ENCODE results near the gene RPS3. TPM values are rescaled to one million over a fixed set of nuclear protein-coding genes. Genes with fewer than 3 reads are reported as not detected.

RPS3 gene
- total and polyA plus RNA-seq, 9 of the 15 experiments (the other 6 are each of a cell fraction or from before 2014, with no cell fraction given), result 2,700 to 5,771 (median 3,679) TPM

- TF ChIP-seq, protein P1, sequence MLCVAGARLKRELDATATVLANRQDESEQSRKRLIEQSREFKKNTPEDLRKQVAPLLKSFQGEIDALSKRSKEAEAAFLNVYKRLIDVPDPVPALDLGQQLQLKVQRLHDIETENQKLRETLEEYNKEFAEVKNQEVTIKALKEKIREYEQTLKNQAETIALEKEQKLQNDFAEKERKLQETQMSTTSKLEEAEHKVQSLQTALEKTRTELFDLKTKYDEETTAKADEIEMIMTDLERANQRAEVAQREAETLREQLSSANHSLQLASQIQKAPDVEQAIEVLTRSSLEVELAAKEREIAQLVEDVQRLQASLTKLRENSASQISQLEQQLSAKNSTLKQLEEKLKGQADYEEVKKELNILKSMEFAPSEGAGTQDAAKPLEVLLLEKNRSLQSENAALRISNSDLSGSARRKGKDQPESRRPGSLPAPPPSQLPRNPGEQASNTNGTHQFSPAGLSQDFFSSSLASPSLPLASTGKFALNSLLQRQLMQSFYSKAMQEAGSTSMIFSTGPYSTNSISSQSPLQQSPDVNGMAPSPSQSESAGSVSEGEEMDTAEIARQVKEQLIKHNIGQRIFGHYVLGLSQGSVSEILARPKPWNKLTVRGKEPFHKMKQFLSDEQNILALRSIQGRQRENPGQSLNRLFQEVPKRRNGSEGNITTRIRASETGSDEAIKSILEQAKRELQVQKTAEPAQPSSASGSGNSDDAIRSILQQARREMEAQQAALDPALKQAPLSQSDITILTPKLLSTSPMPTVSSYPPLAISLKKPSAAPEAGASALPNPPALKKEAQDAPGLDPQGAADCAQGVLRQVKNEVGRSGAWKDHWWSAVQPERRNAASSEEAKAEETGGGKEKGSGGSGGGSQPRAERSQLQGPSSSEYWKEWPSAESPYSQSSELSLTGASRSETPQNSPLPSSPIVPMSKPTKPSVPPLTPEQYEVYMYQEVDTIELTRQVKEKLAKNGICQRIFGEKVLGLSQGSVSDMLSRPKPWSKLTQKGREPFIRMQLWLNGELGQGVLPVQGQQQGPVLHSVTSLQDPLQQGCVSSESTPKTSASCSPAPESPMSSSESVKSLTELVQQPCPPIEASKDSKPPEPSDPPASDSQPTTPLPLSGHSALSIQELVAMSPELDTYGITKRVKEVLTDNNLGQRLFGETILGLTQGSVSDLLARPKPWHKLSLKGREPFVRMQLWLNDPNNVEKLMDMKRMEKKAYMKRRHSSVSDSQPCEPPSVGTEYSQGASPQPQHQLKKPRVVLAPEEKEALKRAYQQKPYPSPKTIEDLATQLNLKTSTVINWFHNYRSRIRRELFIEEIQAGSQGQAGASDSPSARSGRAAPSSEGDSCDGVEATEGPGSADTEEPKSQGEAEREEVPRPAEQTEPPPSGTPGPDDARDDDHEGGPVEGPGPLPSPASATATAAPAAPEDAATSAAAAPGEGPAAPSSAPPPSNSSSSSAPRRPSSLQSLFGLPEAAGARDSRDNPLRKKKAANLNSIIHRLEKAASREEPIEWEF (CRISPR knock-in tag; IDR thresholded peaks at IDR 0.05), result no peak
- TF ChIP-seq, protein P2, sequence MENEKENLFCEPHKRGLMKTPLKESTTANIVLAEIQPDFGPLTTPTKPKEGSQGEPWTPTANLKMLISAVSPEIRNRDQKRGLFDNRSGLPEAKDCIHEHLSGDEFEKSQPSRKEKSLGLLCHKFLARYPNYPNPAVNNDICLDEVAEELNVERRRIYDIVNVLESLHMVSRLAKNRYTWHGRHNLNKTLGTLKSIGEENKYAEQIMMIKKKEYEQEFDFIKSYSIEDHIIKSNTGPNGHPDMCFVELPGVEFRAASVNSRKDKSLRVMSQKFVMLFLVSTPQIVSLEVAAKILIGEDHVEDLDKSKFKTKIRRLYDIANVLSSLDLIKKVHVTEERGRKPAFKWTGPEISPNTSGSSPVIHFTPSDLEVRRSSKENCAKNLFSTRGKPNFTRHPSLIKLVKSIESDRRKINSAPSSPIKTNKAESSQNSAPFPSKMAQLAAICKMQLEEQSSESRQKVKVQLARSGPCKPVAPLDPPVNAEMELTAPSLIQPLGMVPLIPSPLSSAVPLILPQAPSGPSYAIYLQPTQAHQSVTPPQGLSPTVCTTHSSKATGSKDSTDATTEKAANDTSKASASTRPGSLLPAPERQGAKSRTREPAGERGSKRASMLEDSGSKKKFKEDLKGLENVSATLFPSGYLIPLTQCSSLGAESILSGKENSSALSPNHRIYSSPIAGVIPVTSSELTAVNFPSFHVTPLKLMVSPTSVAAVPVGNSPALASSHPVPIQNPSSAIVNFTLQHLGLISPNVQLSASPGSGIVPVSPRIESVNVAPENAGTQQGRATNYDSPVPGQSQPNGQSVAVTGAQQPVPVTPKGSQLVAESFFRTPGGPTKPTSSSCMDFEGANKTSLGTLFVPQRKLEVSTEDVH (IDR thresholded peaks at IDR 0.05; ENCODE audit: low read depth, partially characterized antibody), result no peak
- TF ChIP-seq, protein P3, sequence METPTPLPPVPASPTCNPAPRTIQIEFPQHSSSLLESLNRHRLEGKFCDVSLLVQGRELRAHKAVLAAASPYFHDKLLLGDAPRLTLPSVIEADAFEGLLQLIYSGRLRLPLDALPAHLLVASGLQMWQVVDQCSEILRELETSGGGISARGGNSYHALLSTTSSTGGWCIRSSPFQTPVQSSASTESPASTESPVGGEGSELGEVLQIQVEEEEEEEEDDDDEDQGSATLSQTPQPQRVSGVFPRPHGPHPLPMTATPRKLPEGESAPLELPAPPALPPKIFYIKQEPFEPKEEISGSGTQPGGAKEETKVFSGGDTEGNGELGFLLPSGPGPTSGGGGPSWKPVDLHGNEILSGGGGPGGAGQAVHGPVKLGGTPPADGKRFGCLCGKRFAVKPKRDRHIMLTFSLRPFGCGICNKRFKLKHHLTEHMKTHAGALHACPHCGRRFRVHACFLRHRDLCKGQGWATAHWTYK (CRISPR knock-in tag; IDR thresholded peaks at IDR 0.05), result peak; percentile 78
- TF ChIP-seq ZKSCAN3 (CRISPR knock-in tag; IDR thresholded peaks at IDR 0.05) (no peak), ZFP36 (IDR thresholded peaks at IDR 0.05; ENCODE audit: low read depth, low read length, partially characterized antibody) (peak; percentile 53), ERF (CRISPR knock-in tag; IDR thresholded peaks at IDR 0.05) (no peak), PRPF4 (IDR thresholded peaks at IDR 0.05; ENCODE audit: insufficient read depth, low read depth, low read length, poor library complexity, severe bottlenecking) (peak; percentile 31), ZNF23 (CRISPR knock-in tag; IDR thresholded peaks at IDR 0.05) (no peak), ZNF124 (CRISPR knock-in tag; IDR thresholded peaks at IDR 0.05) (no peak), XRCC5 (IDR thresholded peaks at IDR 0.05; ENCODE audit: low read depth, low read length) (peak; percentile 78; the same call in 1 of the 2 replicates), BACH1 (tag; IDR thresholded peaks at IDR 0.05) (no peak), ZNF398 (CRISPR knock-in tag; IDR thresholded peaks at IDR 0.05) (no peak)
Observed at GRCh38 chr11:75351791-75352587, 47.3 kb upstream of the RPS3 start (continued).

All from K562 (cell line).